ENCODE data around the gene NCF1.
"Not testable (repeated sequence)": the region's sequence is repeated elsewhere in the genome, so short reads cannot be mapped to it uniquely, and the experiment has no call there.

Gene NCF1

GRCh38 chr7:74773760-74774750 lies at the start of gene NCF1:
Gene NCF1, plus strand, starts transcription at chr7:74774011. Its CDS starts 21 bp downstream, at chr7:74774032.
- H3K4me3 ChIP-seq (ENCODE audit: low read depth, low read length) = not testable (repeated sequence)

GRCh38 chr7:74725840-74726239 lies 48.0 kb upstream of the NCF1 start:
- TF ChIP-seq CTCF (IDR thresholded peaks at IDR 0.05; ENCODE audit: borderline replicate concordance, insufficient read depth, low read depth, low read length) = no peak

GRCh38 chr7:74726309-74727101 lies 47.3 kb upstream of the NCF1 start:
- no peak for TF ChIP-seq CTCF (IDR thresholded peaks at IDR 0.05; ENCODE audit: borderline replicate concordance, insufficient read depth, low read depth, low read length)
- no peak overlapping the region for H3K4me3 ChIP-seq (ENCODE audit: low read depth, low read length)

More at GRCh38 chr7:74725840-74726239, 48.0 kb upstream of the NCF1 start:
- H3K4me3 ChIP-seq (ENCODE audit: low read depth, low read length) = no peak overlapping the region

- H3K4me3 ChIP-seq (ENCODE audit: low read depth, low read length) = not testable (repeated sequence)
Measured at GRCh38 chr7:74728686-74729085, 45.1 kb upstream of the NCF1 start.

- not testable (repeated sequence) for H3K4me3 ChIP-seq (ENCODE audit: low read depth, low read length)
Measured at GRCh38 chr7:74730186-74730585, 43.6 kb upstream of the NCF1 start.

GRCh38 chr7:74739974-74740703 lies 33.7 kb upstream of the NCF1 start:
- H3K4me3 ChIP-seq (ENCODE audit: low read depth, low read length) = not testable (repeated sequence)

- not testable (repeated sequence) for H3K4me3 ChIP-seq (ENCODE audit: low read depth, low read length)
Measured at GRCh38 chr7:74743936-74744557, 29.8 kb upstream of the NCF1 start.

- not testable (repeated sequence) for H3K4me3 ChIP-seq (ENCODE audit: low read depth, low read length)
Measured at GRCh38 chr7:74753921-74754482, 19.8 kb upstream of the NCF1 start.

GRCh38 chr7:74756673-74757072 lies 17.1 kb upstream of the NCF1 start:
- H3K4me3 ChIP-seq (ENCODE audit: low read depth, low read length) = not testable (repeated sequence)

- H3K4me3 ChIP-seq (ENCODE audit: low read depth, low read length) = not testable (repeated sequence)
Measured at GRCh38 chr7:74758268-74758667, 15.5 kb upstream of the NCF1 start.

GRCh38 chr7:74758982-74759381 lies 14.8 kb upstream of the NCF1 start:
- not testable (repeated sequence) for H3K4me3 ChIP-seq (ENCODE audit: low read depth, low read length)

- H3K4me3 ChIP-seq (ENCODE audit: low read depth, low read length) = not testable (repeated sequence)
Measured at GRCh38 chr7:74765205-74765918, 8.4 kb upstream of the NCF1 start.

- H3K4me3 ChIP-seq (ENCODE audit: low read depth, low read length) = not testable (repeated sequence)
Measured at GRCh38 chr7:74766509-74766908, 7.3 kb upstream of the NCF1 start.

GRCh38 chr7:74766991-74767390 lies 6.8 kb upstream of the NCF1 start:
- not testable (repeated sequence) for H3K4me3 ChIP-seq (ENCODE audit: low read depth, low read length)

GRCh38 chr7:74770062-74770461 lies 3.7 kb upstream of the NCF1 start:
- not testable (repeated sequence) for H3K4me3 ChIP-seq (ENCODE audit: low read depth, low read length)

GRCh38 chr7:74772093-74772492 lies 1.7 kb upstream of the NCF1 start:
- H3K4me3 ChIP-seq (ENCODE audit: low read depth, low read length) = not testable (repeated sequence)

Data from GM12875 (cell line).